Natural killer cell treated with Interleukin-12 subunit alpha and Interleukin-12 subunit beta and Interleukin-15 and Interleukin-18, amount 100 ng/mL, for 72 hours (primary cell): ENCODE results near the gene HSPH1. TPM values are rescaled to one million over a fixed set of nuclear protein-coding genes. Genes with fewer than 3 reads are reported as not detected.

Experiments used
- ATAC-seq, 2 donors: fragments of 150-1000 bp; cut with Tn5 transposase in 1 of 2; sonication (Bioruptor Pico), chemical (Tn5 transposase) in 1 of 2; 2 replicates each; pipeline ENCODE4 v1.10.0; 2021
- DNase-seq: peaks from one replicate; pipeline ENCODE4 v3.0.0; 2022; ENCODE audit warnings: low spot score
- H3K27ac Mint-ChIP-seq, 2 donors: 1 replicate in 1 of 2; 2 replicates in 1 of 2; pipeline ENCODE4 v1.8.0; 2022; ENCODE audit warnings: mixed read lengths in 2 of 2, mild to moderate bottlenecking in 1 of 2, moderate library complexity in 1 of 2
- H3K27me3 Mint-ChIP-seq, 2 donors: 1 replicate in 1 of 2; 2 replicates in 1 of 2; pipeline ENCODE4 v1.8.0; 2022; ENCODE audit warnings: mixed read lengths in 2 of 2
- H3K36me3 Mint-ChIP-seq: one replicate; pipeline ENCODE4 v1.8.0; 2022; ENCODE audit warnings: mixed read lengths
- H3K4me1 Mint-ChIP-seq, 2 donors: 1 replicate in 1 of 2; 2 replicates in 1 of 2; pipeline ENCODE4 v1.8.0; 2022; ENCODE audit warnings: low read depth in 2 of 2, mixed read lengths in 2 of 2, mild to moderate bottlenecking in 1 of 2
- H3K4me3 Mint-ChIP-seq: one replicate; pipeline ENCODE4 v1.8.0; 2022; ENCODE audit warnings: mixed read lengths
- H3K9me3 Mint-ChIP-seq: 2 replicates; pipeline ENCODE4 v1.8.0; 2022; ENCODE audit warnings: mixed read lengths
- total RNA-seq, 2 donors: library from RNA; stranded (reverse); gene quantifications; one replicate each; pipeline ENCODE4 v1.2.3, GENCODE V29; 2022

The HSPH1 gene
- total RNA-seq, 2 donors from 2014 or later: 128 to 207 TPM

- Mint-ChIP-seq H3K4me1 (no peaks in the 10 kb centered on the region), H3K27me3 (peaks cover 12 to 15% of the 10 kb centered on the region in 2 donors), H3K36me3 (no peaks in the 10 kb centered on the region), H3K27ac (no peak overlapping the region), H3K9me3 (no peaks in the 10 kb centered on the region), H3K4me3 (no peak overlapping the region)
- no peak for DNase-seq
- no peak for ATAC-seq
Measured at GRCh38 chr13:31168166-31168565, 6.5 kb upstream of the HSPH1 start.

GRCh38 chr13:31167490-31167889, 5.8 kb upstream of the HSPH1 start:
- no peaks in the 10 kb centered on the region for H3K9me3 Mint-ChIP-seq
- ATAC-seq (peak in 1 of 2 donors; percentile 55), DNase-seq (no peak)
- no peak overlapping the region for H3K4me3 Mint-ChIP-seq
- no peaks in the 10 kb centered on the region for H3K36me3 Mint-ChIP-seq
- peaks cover 5 to 6% of the 10 kb centered on the region in 2 donors for H3K4me1 Mint-ChIP-seq
- no peak overlapping the region for H3K27ac Mint-ChIP-seq
- H3K27me3 Mint-ChIP-seq: peaks cover 5 to 11% of the 10 kb centered on the region in 2 donors

GRCh38 chr13:31166591-31166990, 4.9 kb upstream of the HSPH1 start:
- H3K27me3 Mint-ChIP-seq: peaks cover 0 to 9% of the 10 kb centered on the region in 2 donors
- DNase-seq: no peak
- H3K4me3 Mint-ChIP-seq: no peak overlapping the region
- ATAC-seq: no peak
- no peak overlapping the region for H3K27ac Mint-ChIP-seq
- no peaks in the 10 kb centered on the region for H3K36me3 Mint-ChIP-seq
- no peaks in the 10 kb centered on the region for H3K9me3 Mint-ChIP-seq
- peaks cover 8 to 9% of the 10 kb centered on the region in 2 donors for H3K4me1 Mint-ChIP-seq

GRCh38 chr13:31162151-31163008, 676 bp upstream of the HSPH1 start:
- Mint-ChIP-seq H3K36me3 (peaks cover 23% of the 10 kb centered on the region), H3K27me3 (no peaks in the 10 kb centered on the region), H3K4me3 (peak overlapping the region; percentile 87), H3K4me1 (peaks cover 26 to 33% of the 10 kb centered on the region in 2 donors), H3K27ac (peak overlapping the region; percentile 87 to 93), H3K9me3 (no peaks in the 10 kb centered on the region)
- peak; percentile 94 to 96 for ATAC-seq
- DNase-seq: peak; percentile 96

DNA sequence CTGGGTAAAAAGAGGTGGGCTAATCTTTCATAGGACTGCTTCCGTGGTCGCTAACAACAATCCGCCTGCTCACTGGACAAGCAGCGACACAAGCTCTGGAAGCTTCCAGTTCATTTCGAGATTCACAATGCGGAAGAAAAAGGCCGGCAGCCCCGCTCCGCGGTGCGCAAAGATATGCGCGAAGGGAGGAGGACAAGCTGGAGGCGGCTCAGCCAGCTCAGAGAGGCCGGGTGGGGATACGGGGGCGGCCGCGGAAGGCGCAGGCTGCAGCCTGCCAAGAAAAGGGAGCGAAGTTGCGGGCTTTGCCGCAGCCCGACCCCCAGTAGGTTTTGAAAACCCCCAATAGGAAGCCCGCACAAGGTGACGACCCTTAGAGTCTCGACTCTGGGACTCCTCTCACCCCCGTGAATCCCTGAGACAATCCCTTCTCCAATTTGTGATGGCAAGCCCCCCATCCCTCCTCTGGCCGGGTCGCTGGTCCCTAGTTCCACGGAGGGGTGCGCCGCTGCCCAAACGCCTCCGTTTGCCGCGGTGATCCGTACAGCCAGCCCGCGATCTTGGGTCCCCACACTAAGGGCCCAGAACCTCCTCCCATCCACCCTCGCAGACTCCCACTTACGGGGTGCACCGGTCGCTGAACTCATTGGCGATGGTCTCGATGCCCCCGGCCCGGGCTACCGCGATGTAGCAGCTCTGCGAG, 697 bp downstream of the HSPH1 start:
- Mint-ChIP-seq H3K9me3 (no peaks in the 10 kb centered on the region), H3K4me3 (peak overlapping the region; percentile 87), H3K4me1 (peaks cover 26 to 33% of the 10 kb centered on the region in 2 donors), H3K27ac (peak overlapping the region; percentile 87 to 93), H3K36me3 (peaks cover 23% of the 10 kb centered on the region), H3K27me3 (no peaks in the 10 kb centered on the region)
- ATAC-seq (peak in 1 of 2 donors; percentile 7), DNase-seq (peak; percentile 76)

GRCh38 chr13:31159306-31159705, 2.4 kb downstream of the HSPH1 start:
- H3K4me3 Mint-ChIP-seq: peak overlapping the region; percentile 87
- H3K36me3 Mint-ChIP-seq: peaks cover 33% of the 10 kb centered on the region
- H3K9me3 Mint-ChIP-seq: no peaks in the 10 kb centered on the region
- H3K27me3 Mint-ChIP-seq: no peaks in the 10 kb centered on the region
- ATAC-seq (no peak), DNase-seq (no peak)
- H3K4me1 Mint-ChIP-seq: peaks cover 26 to 33% of the 10 kb centered on the region in 2 donors
- peak overlapping the region; percentile 87 to 93 for H3K27ac Mint-ChIP-seq

DNA sequence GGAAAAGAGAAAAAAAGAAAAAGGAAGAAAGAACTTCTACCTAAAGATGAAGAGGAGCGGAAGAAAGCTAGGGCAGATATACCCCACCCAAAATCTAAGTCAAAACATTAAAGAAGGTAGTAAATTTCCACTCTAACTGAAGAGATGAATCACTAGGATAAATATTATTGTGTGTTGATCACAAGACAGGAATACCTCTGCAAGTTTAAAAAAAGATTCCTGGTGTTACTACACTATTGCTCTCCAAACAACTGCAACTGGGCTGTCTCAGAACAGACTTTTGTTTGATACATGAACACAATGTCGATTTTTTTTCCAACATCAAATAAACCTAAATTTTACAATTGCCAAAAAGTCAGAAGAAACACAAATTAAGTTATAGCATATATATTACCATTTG, 6.8 kb downstream of the HSPH1 start:
- no peak for ATAC-seq
- Mint-ChIP-seq H3K9me3 (no peaks in the 10 kb centered on the region), H3K27ac (peak overlapping the region in 1 of 2 donors; percentile 61), H3K4me3 (no peak overlapping the region), H3K36me3 (peaks cover 51% of the 10 kb centered on the region), H3K4me1 (peaks cover 21 to 29% of the 10 kb centered on the region in 2 donors), H3K27me3 (no peaks in the 10 kb centered on the region)
- no peak for DNase-seq

GRCh38 chr13:31151837-31152236, 9.9 kb downstream of the HSPH1 start:
- no peak for DNase-seq
- H3K27me3 Mint-ChIP-seq: no peaks in the 10 kb centered on the region
- ATAC-seq: no peak
- H3K9me3 Mint-ChIP-seq: no peaks in the 10 kb centered on the region
- H3K27ac Mint-ChIP-seq: no peak overlapping the region
- H3K36me3 Mint-ChIP-seq: peaks cover 59% of the 10 kb centered on the region
- H3K4me1 Mint-ChIP-seq: peaks cover 11 to 18% of the 10 kb centered on the region in 2 donors
- H3K4me3 Mint-ChIP-seq: no peak overlapping the region

GRCh38 chr13:31150315-31150985, 11.3 kb downstream of the HSPH1 start:
- Mint-ChIP-seq H3K36me3 (peaks cover 62% of the 10 kb centered on the region), H3K4me1 (peaks cover 11 to 18% of the 10 kb centered on the region in 2 donors), H3K4me3 (no peak overlapping the region), H3K9me3 (no peaks in the 10 kb centered on the region), H3K27ac (peak overlapping the region in 1 of 2 donors; percentile 25), H3K27me3 (no peaks in the 10 kb centered on the region)
- DNase-seq (no peak), ATAC-seq (no peak)

GRCh38 chr13:31149604-31150003, 12.1 kb downstream of the HSPH1 start:
- Mint-ChIP-seq H3K36me3 (peaks cover 64% of the 10 kb centered on the region), H3K27me3 (no peaks in the 10 kb centered on the region), H3K4me1 (peaks cover 15 to 24% of the 10 kb centered on the region in 2 donors), H3K27ac (no peak overlapping the region), H3K9me3 (no peaks in the 10 kb centered on the region), H3K4me3 (no peak overlapping the region)
- no peak for ATAC-seq
- no peak for DNase-seq

- DNase-seq (no peak), ATAC-seq (no peak)
- Mint-ChIP-seq H3K4me3 (no peak overlapping the region), H3K27ac (no peak overlapping the region), H3K27me3 (no peaks in the 10 kb centered on the region), H3K36me3 (peaks cover 69% of the 10 kb centered on the region), H3K9me3 (no peaks in the 10 kb centered on the region), H3K4me1 (peaks cover 9 to 15% of the 10 kb centered on the region in 2 donors)
Measured at GRCh38 chr13:31145417-31145816, 16.3 kb downstream of the HSPH1 start.

DNA sequence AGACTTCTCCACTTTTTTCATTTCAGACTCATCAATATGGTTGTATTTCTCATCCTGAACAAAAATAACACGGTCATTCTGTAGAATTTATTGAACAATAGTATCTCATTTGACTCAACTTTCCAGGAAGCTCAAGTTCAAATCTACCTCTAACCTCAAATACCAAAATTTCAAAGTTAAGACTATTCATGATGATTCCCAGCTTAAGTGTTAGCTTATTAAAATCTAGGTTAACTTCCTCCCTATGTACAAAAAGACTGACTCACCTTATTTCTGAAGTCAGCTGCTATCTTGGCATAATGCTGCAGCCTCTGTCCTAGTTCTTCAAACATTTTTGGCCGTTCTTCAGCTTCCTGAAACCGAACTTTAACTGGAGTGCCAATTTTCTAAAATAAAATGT, 23.2 kb downstream of the HSPH1 start:
- no peak overlapping the region for H3K4me3 Mint-ChIP-seq
- peak overlapping the region in 1 of 2 donors; percentile 53 for H3K27ac Mint-ChIP-seq
- peaks cover 63% of the 10 kb centered on the region for H3K36me3 Mint-ChIP-seq
- H3K9me3 Mint-ChIP-seq: no peaks in the 10 kb centered on the region
- peaks cover 5 to 10% of the 10 kb centered on the region in 2 donors for H3K4me1 Mint-ChIP-seq
- H3K27me3 Mint-ChIP-seq: no peaks in the 10 kb centered on the region
- no peak for DNase-seq
- ATAC-seq: no peak

DNA sequence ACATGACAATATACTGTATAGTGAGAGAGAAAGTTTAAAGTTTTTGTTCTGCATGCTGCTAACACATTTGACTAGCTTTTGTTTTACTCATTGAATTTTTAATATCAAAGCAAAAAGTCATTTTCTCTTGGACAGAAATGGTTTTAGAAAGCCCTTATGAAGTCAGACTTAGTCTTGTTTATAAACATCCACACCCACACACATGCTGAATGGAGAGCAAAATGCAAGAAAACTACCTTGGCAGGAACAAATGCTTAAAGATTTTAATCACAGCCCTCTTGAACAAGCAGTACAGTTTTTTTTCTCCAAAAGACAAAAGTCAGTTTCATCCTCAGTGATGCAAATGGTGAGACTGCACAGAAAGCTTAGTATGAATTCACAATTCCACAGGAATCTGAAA, 25.0 kb downstream of the HSPH1 start:
- ATAC-seq (no peak), DNase-seq (no peak)
- Mint-ChIP-seq H3K4me3 (no peak overlapping the region), H3K9me3 (no peaks in the 10 kb centered on the region), H3K27ac (no peak overlapping the region), H3K36me3 (peaks cover 49% of the 10 kb centered on the region), H3K4me1 (peaks cover 5 to 10% of the 10 kb centered on the region in 2 donors), H3K27me3 (no peaks in the 10 kb centered on the region)
